Fibroblast of skin of abdomen (primary cell): ENCODE results near the gene CALD1.

Experiments
- DNase-seq: peaks from one replicate; pipeline ENCODE4 v3.0.0-alpha.2; 2013

Gene CALD1

GRCh38 chr7:134764365-134764764 lies 15.1 kb upstream of the CALD1 start:
- no peak for DNase-seq

- DNase-seq: peak; percentile 74
Measured at GRCh38 chr7:134766779-134767519, 12.5 kb upstream of the CALD1 start.

- no peak for DNase-seq
Measured at GRCh38 chr7:134767520-134768168, 11.8 kb upstream of the CALD1 start.

GRCh38 chr7:134768243-134768642 lies 11.2 kb upstream of the CALD1 start:
- DNase-seq: no peak

- no peak for DNase-seq
Measured at GRCh38 chr7:134770676-134771075, 8.8 kb upstream of the CALD1 start.

- DNase-seq: no peak
Measured at GRCh38 chr7:134771111-134771510, 8.3 kb upstream of the CALD1 start.

- DNase-seq: no peak
Measured at GRCh38 chr7:134771889-134772288, 7.5 kb upstream of the CALD1 start.

GRCh38 chr7:134772401-134772800 lies 7.0 kb upstream of the CALD1 start:
- no peak for DNase-seq

- no peak for DNase-seq
Measured at GRCh38 chr7:134773164-134773563, 6.3 kb upstream of the CALD1 start.

GRCh38 chr7:134774119-134774518 lies 5.3 kb upstream of the CALD1 start:
- no peak for DNase-seq

- no peak for DNase-seq
Measured at GRCh38 chr7:134777470-134777869, 2.0 kb upstream of the CALD1 start.

- DNase-seq: peak; percentile 63
Measured at GRCh38 chr7:134777908-134778580, 1.4 kb upstream of the CALD1 start.

- no peak for DNase-seq
Measured at GRCh38 chr7:134779741-134780065, 269 bp downstream of the CALD1 start.

- peak; percentile 37 for DNase-seq
Measured at GRCh38 chr7:134780166-134780828, 863 bp downstream of the CALD1 start.

- DNase-seq: peak; percentile 47
Measured at GRCh38 chr7:134781171-134781570, 1.7 kb downstream of the CALD1 start.

GRCh38 chr7:134782121-134782623 lies 2.7 kb downstream of the CALD1 start:
- peak; percentile 62 for DNase-seq

GRCh38 chr7:134783294-134784069 lies 4.0 kb downstream of the CALD1 start:
- DNase-seq: no peak

GRCh38 chr7:134784251-134785049 lies 5.0 kb downstream of the CALD1 start:
- no peak for DNase-seq

- no peak for DNase-seq
Measured at GRCh38 chr7:134785842-134786241, 6.4 kb downstream of the CALD1 start.

GRCh38 chr7:134787064-134787463 lies 7.6 kb downstream of the CALD1 start:
- peak; percentile 34 for DNase-seq

GRCh38 chr7:134787720-134788119 lies 8.3 kb downstream of the CALD1 start:
- DNase-seq: no peak
